GM12875 (cell line): ENCODE measurements around the gene PTP4A2.

ENCODE experiments used
- H3K4me3 ChIP-seq: one replicate; pipeline ENCODE4 v1.5.1; 2011; ENCODE audit warnings: low read depth, low read length, control low read depth
- CTCF ChIP-seq: IDR thresholded peaks from 2 replicates; pipeline ENCODE4 v1.5.1; 2011; ENCODE audit warnings: low read depth, mild to moderate bottlenecking, control low read depth, inconsistent platforms, low read length, moderate library complexity, borderline replicate concordance; ENCODE audit not compliant: insufficient read depth

PTP4A2 gene

GRCh38 chr1:31909691-31910090 is 28.5 kb downstream of the PTP4A2 start:
- TF ChIP-seq CTCF = no peak

GRCh38 chr1:31906557-31906956 is 31.6 kb downstream of the PTP4A2 start:
- no peak overlapping the region for H3K4me3 ChIP-seq
- TF ChIP-seq CTCF = no peak

More at GRCh38 chr1:31909691-31910090, 28.5 kb downstream of the PTP4A2 start:
- H3K4me3 ChIP-seq = no peak overlapping the region

- H3K4me3 ChIP-seq = no peak overlapping the region
- no peak for TF ChIP-seq CTCF
Observed at GRCh38 chr1:31905681-31906080, 32.5 kb downstream of the PTP4A2 start.

GRCh38 chr1:31905093-31905509 is 33.1 kb downstream of the PTP4A2 start:
- H3K4me3 ChIP-seq = no peak overlapping the region
- no peak for TF ChIP-seq CTCF

- H3K4me3 ChIP-seq = no peak overlapping the region
- no peak for TF ChIP-seq CTCF
Observed at GRCh38 chr1:31904339-31905092, 33.7 kb downstream of the PTP4A2 start.

- H3K4me3 ChIP-seq = no peak overlapping the region
- TF ChIP-seq CTCF = no peak
Observed at GRCh38 chr1:31902510-31902860, 35.7 kb downstream of the PTP4A2 start.

- H3K4me3 ChIP-seq = no peak overlapping the region
- no peak for TF ChIP-seq CTCF
Observed at GRCh38 chr1:31901838-31902509, 36.2 kb downstream of the PTP4A2 start.
